SW480 (cell line): ENCODE measurements around the gene TRIO.

Experiments used
- DNase-seq: peaks from one replicate; pipeline ENCODE4 v3.0.0-alpha.2; 2016; ENCODE audit warnings: low spot score

The TRIO gene

GRCh38 chr5:14123551-14123950 lies 19.6 kb upstream of the TRIO start:
- no peak for DNase-seq

- DNase-seq, result no peak
Measured at GRCh38 chr5:14123974-14124482, 19.1 kb upstream of the TRIO start.

- peak; percentile 16 for DNase-seq
Measured at GRCh38 chr5:14125262-14125661, 17.9 kb upstream of the TRIO start.

- no peak for DNase-seq
Measured at GRCh38 chr5:14127587-14127986, 15.6 kb upstream of the TRIO start.

GRCh38 chr5:14128079-14128478 lies 15.1 kb upstream of the TRIO start:
- DNase-seq, result no peak

GRCh38 chr5:14129123-14129522 lies 14.0 kb upstream of the TRIO start:
- no peak for DNase-seq

- no peak for DNase-seq
Measured at GRCh38 chr5:14131855-14132503, 11.2 kb upstream of the TRIO start.

- DNase-seq, result no peak
Measured at GRCh38 chr5:14133394-14133793, 9.7 kb upstream of the TRIO start.

- no peak for DNase-seq
Measured at GRCh38 chr5:14134083-14134482, 9.1 kb upstream of the TRIO start.

GRCh38 chr5:14134771-14135170 lies 8.4 kb upstream of the TRIO start:
- no peak for DNase-seq

- no peak for DNase-seq
Measured at GRCh38 chr5:14135621-14136020, 7.5 kb upstream of the TRIO start.

GRCh38 chr5:14136228-14136627 lies 6.9 kb upstream of the TRIO start:
- DNase-seq, result no peak

GRCh38 chr5:14138608-14139540 lies 4.3 kb upstream of the TRIO start:
- no peak for DNase-seq

GRCh38 chr5:14141764-14142163 lies 1.4 kb upstream of the TRIO start:
- DNase-seq, result no peak

GRCh38 chr5:14142202-14142826 lies 828 bp upstream of the TRIO start:
- DNase-seq, result no peak

- no peak for DNase-seq
Measured at GRCh38 chr5:14143546-14143840, 351 bp downstream of the TRIO start.

- DNase-seq, result peak; percentile 58
Measured at GRCh38 chr5:14143841-14144585, 871 bp downstream of the TRIO start.

- peak; percentile 87 for DNase-seq
Measured at GRCh38 chr5:14144586-14145434, 1.7 kb downstream of the TRIO start.

GRCh38 chr5:14145435-14146334 lies 2.5 kb downstream of the TRIO start:
- DNase-seq, result no peak

- DNase-seq, result no peak
Measured at GRCh38 chr5:14146725-14147124, 3.6 kb downstream of the TRIO start.
